ENCODE results near the gene TFR2.
A peak's percentile ranks its signal among the peaks of the same experiment; 100 is the strongest.

Gene TFR2

DNA sequence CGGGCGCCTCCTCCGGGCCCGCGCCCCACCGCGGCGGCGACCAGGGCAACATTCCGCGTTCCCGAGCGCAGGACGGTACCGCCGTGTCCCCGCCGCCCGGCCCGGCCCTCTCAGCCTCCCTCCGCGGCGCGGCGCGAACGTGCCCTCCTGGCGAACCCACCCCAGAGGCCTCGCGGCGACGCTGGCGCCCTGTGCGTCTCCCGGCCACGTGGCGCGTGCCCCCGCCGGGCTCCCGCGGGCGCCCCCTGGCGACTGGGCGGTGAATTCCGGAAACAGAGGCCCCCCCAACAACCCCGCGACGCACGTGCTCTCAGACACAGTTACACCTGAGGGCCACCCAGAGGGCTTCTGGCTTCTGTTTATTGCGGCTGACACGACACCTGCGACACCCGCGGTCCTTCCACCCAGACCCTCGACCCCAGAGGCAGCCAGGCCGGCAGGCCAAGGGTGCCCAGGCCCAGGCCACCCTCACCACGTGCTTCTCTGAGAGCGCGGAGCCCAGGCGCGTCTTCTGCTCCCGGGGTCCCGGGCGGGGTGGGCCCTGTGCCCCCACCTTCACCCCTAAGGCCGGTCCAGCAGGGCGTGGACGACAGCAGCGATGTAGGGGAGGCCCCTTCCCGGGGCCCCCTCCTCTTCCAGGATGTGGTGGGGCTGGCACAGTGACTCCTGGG lies 67.5 kb downstream of the TFR2 start, which contains the start of gene SAP25:
SAP25 (minus strand) TSS at position 210 of the 671 bp plus-strand sequence; CDS start at position 52, 158 bp downstream.
- H3K4me1 ChIP-seq (ENCODE audit: control insufficient read depth, insufficient read depth, low read length), result peaks cover 30% of the 10 kb centered on the region
- H3K4me3 ChIP-seq (ENCODE audit: low read depth, low read length), result no peak within 1 kb of the TSS
- H3K9me3 ChIP-seq (ENCODE audit: control insufficient read depth, insufficient read depth, low read depth, low read length), result no peaks in the 10 kb centered on the region
- H3K27me3 ChIP-seq (ENCODE audit: control insufficient read depth, insufficient read depth, low read length), result no peaks in the 10 kb centered on the region
- no peak within 1 kb of the TSS for H3K27ac ChIP-seq (ENCODE audit: low read depth, low read length)
- peaks cover 40% of the 10 kb centered on the region for H3K36me3 ChIP-seq (ENCODE audit: control insufficient read depth, insufficient read depth, low read length)
- no peak within 1 kb of the TSS for H3K9ac ChIP-seq (ENCODE audit: low read length)

DNA sequence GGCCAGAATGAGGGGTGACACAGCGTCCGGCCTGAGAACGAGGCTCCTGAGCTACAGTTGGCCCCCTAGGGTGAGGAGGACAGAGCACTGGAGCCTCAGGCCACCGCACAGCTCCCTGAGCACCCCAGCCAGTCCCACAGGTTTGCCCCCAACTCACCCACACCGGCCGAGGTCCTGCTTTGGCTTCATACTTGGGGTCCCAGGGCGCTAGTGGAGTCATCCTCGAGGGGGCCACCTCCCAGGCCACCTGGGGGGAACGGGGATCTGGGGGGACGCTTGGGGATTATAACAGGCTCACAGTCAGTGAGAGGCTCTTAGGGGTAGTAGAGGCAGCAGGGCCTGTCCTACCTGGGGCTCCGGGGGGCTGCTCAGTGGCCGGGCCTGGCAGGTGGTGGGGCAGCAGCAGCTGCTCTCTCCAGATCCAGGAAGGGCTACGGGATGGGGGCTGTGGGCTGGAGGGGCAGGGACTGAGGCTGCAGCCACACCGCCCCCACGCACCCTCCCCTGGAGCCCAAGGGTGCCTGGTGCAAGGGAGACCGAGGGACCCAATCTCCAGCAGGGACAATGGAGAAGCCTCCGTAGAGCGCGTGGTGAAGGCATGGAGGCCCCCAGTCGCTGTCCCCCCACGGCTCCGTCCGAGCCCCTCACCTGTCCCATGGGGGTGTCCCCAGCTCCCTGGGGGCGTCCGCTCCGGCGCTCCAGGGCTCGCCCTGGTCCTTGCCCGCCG lies 68.2 kb downstream of the TFR2 start:
- H3K27me3 ChIP-seq (ENCODE audit: control insufficient read depth, insufficient read depth, low read length), result no peaks in the 10 kb centered on the region
- H3K4me1 ChIP-seq (ENCODE audit: control insufficient read depth, insufficient read depth, low read length), result peaks cover 35% of the 10 kb centered on the region
- no peak overlapping the region for H3K4me3 ChIP-seq (ENCODE audit: low read depth, low read length)
- H3K9ac ChIP-seq (ENCODE audit: low read length), result no peak overlapping the region
- H3K27ac ChIP-seq (ENCODE audit: low read depth, low read length), result no peak overlapping the region
- no peaks in the 10 kb centered on the region for H3K9me3 ChIP-seq (ENCODE audit: control insufficient read depth, insufficient read depth, low read depth, low read length)
- H3K36me3 ChIP-seq (ENCODE audit: control insufficient read depth, insufficient read depth, low read length), result peaks cover 33% of the 10 kb centered on the region

DNA sequence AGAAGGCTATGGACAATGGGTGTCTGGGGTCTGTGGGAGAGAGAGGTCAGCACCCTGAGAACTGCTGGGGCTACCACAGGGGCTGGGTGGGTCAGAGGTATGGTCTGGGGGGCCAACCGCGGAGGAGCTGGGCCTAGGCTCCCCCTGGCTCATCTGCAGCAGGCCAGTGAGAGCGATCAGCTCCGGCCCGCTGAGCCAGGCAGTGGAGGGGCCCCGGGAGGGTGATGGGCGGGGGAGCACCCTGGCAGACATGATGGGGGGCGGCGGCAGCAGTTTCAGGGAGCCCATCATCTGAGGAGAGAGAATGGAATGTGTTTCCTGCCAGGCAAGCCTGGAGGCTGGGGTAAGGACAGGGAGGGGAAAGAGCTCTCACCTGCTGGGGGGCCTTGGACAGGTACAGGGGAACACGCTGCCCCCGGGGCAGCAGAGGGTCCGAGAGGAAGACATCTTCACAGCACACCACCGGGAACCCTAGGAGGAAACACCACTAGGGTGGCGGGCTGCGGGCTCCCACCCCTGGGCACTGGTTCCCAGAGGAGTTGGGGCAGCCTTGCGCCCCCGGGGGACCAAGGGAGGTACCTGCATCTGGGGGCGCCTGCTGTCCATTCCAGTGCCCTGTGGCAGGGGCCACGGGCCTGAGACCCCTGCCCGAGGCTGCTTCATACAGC lies 68.9 kb downstream of the TFR2 start:
- Histone ChIP-seq H3K27me3 (ENCODE audit: control insufficient read depth, insufficient read depth, low read length) (no peaks in the 10 kb centered on the region), H3K9ac (ENCODE audit: low read length) (peak overlapping the region; percentile 0), H3K4me1 (ENCODE audit: control insufficient read depth, insufficient read depth, low read length) (peaks cover 41% of the 10 kb centered on the region), H3K27ac (ENCODE audit: low read depth, low read length) (peak overlapping the region; percentile 35; the same call in 1 of the 2 replicates), H3K9me3 (ENCODE audit: control insufficient read depth, insufficient read depth, low read depth, low read length) (no peaks in the 10 kb centered on the region), H3K4me3 (ENCODE audit: low read depth, low read length) (peak overlapping the region; percentile 41; the same call in 1 of the 2 replicates), H3K36me3 (ENCODE audit: control insufficient read depth, insufficient read depth, low read length) (peaks cover 26% of the 10 kb centered on the region)

DNA sequence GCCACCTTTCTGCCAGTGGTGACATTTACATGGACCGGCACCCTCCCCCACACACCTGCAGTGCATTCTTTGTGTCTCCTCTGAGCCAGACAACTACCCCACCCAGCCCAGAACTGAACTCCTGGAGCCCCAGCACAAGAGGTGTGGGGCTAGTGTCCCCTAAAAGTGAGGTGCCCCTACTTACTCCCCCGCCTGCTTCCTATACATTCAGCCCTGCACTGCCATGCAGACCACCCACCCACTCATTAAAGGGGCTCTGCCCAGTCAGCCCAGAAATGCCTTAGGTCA lies 69.6 kb downstream of the TFR2 start:
- Histone ChIP-seq H3K4me1 (ENCODE audit: control insufficient read depth, insufficient read depth, low read length) (peaks cover 44% of the 10 kb centered on the region), H3K9ac (ENCODE audit: low read length) (peak overlapping the region; percentile 3), H3K27me3 (ENCODE audit: control insufficient read depth, insufficient read depth, low read length) (no peaks in the 10 kb centered on the region), H3K4me3 (ENCODE audit: low read depth, low read length) (peak overlapping the region; percentile 41; the same call in 1 of the 2 replicates), H3K9me3 (ENCODE audit: control insufficient read depth, insufficient read depth, low read depth, low read length) (no peaks in the 10 kb centered on the region), H3K36me3 (ENCODE audit: control insufficient read depth, insufficient read depth, low read length) (peaks cover 22% of the 10 kb centered on the region), H3K27ac (ENCODE audit: low read depth, low read length) (no peak overlapping the region)

DNA sequence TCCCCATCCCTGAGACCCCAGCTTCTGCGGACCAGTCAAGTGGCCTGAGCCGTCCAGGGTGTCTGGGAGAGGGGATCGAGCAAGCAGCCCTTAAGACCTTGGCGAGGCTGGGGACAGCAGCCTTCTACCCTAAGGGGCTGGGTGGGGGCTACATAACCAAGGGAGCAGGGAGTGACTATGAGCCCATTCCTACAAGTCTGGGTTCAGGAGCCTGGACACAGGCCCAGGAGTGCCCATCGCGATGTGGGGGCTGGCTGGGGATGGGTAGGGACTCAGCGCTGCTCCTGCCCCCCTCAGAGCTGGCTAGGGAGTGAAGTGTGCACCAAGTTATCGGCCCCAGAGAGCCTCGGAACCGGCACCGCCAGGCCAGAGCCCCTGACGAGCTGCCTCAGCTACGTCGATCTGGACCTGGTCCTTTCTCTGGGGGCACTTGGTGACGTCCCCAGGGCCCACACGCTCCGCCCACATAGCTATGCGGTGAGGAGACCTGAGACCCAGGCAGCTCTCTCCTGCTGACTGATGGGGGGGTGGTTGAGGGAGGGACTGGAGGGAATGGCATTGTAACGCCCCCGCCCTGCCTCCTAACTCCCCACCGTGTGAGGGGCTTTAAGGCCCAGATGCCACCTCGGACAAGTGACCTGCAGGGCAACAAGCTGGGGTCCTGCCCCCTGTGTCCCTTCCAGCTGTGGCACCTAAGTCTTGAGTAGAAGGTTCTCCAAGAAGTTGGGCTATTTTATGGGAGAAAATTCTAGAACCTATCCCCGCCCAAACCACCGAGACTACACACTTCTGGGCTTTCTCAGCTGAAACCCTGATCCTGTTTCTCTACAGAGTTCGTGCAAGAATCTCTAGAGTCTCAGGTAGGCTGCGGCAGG lies 70.2 kb downstream of the TFR2 start:
- Histone ChIP-seq H3K27me3 (ENCODE audit: control insufficient read depth, insufficient read depth, low read length) (no peaks in the 10 kb centered on the region), H3K4me1 (ENCODE audit: control insufficient read depth, insufficient read depth, low read length) (peaks cover 46% of the 10 kb centered on the region), H3K9ac (ENCODE audit: low read length) (peak overlapping the region; percentile 3), H3K9me3 (ENCODE audit: control insufficient read depth, insufficient read depth, low read depth, low read length) (no peaks in the 10 kb centered on the region), H3K36me3 (ENCODE audit: control insufficient read depth, insufficient read depth, low read length) (peaks cover 16% of the 10 kb centered on the region), H3K4me3 (ENCODE audit: low read depth, low read length) (peak overlapping the region; percentile 41), H3K27ac (ENCODE audit: low read depth, low read length) (no peak overlapping the region; the same call in 1 of the 2 replicates)
